ENCODE results near the gene PAK5.

GRCh38 chr20:9723501-9724202 lies 115.2 kb downstream of the PAK5 start:
- no peak for TF ChIP-seq CTCF (IDR thresholded peaks at IDR 0.05)
- no peak for TF ChIP-seq CHD2 (IDR thresholded peaks at IDR 0.05; ENCODE audit: low read length, partially characterized antibody)
- no peak for TF ChIP-seq SMC3 (IDR thresholded peaks at IDR 0.05; ENCODE audit: low read depth, low read length)
- TF ChIP-seq POLR2AphosphoS5 (IDR thresholded peaks at IDR 0.05; ENCODE audit: low read depth, low read length): no peak
- TF ChIP-seq REST (IDR thresholded peaks at IDR 0.05; ENCODE audit: low read depth, low read length): no peak
- TF ChIP-seq EP300 (IDR thresholded peaks at IDR 0.05; ENCODE audit: borderline replicate concordance in 1 of 2, low read depth in 1 of 2, low read length in 1 of 2): no peak
- no peak for TF ChIP-seq TCF12 (IDR thresholded peaks at IDR 0.05)
- TF ChIP-seq JUND (IDR thresholded peaks at IDR 0.05): no peak

Data from SK-N-SH (cell line).